Measurements from ENCODE around the gene LRIT2.
"Not testable (repeated sequence)": the region's sequence is repeated elsewhere in the genome, so short reads cannot be mapped to it uniquely, and the experiment has no call there.

The LRIT2 gene

DNA sequence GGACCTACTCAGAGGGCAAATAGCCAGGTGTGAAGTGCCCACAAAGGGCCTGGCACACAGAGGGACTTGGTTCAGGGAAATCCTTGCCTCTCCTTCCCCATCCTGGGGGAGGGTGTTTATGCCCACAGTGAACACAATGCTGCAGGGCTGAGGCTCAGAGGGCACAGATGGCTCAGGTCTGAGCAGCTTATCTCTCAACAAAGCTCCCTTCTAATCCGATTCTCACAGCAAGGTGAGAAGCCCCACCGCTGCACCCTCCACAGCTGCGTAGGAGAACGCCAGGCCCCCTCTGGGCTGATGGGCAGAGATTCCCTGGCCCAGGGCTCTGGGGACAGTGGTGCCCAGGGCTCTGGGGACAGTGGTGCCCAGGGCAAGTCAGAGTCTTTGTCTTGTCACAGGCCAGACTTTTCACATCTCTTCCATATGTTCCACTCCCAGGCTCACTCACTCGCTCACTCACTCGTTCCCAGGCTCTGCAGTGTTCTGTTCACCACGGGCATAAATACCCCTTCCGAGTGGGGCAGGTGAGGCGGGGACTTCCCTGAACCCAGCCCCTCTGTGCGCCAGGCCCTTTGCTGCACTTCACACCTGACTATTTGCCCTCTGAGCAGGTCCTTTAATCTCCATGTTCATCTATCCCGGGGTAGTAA, 39.7 kb downstream of the LRIT2 start:
- no peak for DNase-seq (ENCODE audit: low read depth in 2 of 3, low spot score in 2 of 3)

DNA sequence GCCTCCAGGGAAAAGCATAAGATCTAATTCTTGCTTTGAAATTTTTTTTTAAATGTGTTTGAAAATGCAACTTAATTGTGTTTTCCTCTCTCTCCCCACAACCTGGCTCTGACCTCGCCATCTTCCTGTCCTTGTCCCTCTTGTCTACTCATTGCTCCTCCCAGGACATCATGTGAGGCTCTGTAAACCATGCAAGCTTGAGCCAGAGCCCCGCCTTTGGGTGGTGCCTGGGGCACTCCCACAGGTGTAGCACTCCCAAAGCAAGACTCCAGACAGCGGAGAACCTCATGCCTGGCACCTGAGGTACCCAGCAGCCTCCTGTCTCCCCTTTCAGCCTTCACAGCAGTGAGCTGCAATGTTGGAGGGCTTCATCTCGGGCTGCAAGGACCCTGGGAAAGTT, 40.8 kb downstream of the LRIT2 start:
- DNase-seq (ENCODE audit: low read depth in 2 of 3, low spot score in 2 of 3): no peak

DNA sequence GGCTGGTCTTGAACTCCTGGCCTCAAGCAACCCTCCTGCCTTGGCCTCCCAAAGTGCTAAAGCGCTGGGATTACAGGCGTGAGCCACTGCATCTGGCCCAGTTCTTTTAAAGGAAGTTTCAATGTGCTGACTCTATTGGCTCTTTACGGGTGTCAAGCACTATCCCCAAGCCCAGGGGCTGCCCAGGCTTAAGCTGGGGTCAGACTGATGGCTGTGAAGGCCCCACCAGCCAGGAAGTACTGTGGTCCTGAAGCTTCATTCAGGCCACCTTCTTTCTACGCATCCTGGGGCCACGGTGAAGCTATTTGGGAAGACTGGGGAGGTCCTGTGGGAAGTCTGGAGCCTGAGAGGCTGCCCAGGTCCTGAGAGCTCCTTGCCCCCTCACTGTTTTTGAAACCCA, 43.7 kb downstream of the LRIT2 start:
- DNase-seq (ENCODE audit: low read depth in 2 of 3, low spot score in 2 of 3): no peak

DNA sequence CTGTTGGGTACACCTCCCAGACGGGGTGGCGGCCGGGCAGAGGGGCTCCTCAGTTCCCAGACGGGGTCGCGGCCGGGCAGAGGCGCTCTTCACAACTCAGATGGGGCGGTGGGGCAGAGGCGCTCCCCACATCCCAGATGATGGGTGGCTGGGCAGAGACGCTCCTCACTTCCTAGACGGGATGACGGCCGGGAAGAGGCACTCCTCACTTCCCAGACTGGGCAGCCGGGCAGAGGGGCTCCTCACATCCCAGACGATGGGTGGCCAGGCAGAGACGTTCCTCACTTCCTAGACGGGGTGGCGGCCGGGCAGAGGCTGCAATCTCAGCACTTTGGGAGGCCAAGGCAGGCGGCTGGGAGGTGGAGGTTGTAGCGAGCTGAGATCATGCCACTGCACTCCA, 45.0 kb downstream of the LRIT2 start:
- not testable (repeated sequence) for DNase-seq (ENCODE audit: low read depth in 2 of 3, low spot score in 2 of 3)

DNA sequence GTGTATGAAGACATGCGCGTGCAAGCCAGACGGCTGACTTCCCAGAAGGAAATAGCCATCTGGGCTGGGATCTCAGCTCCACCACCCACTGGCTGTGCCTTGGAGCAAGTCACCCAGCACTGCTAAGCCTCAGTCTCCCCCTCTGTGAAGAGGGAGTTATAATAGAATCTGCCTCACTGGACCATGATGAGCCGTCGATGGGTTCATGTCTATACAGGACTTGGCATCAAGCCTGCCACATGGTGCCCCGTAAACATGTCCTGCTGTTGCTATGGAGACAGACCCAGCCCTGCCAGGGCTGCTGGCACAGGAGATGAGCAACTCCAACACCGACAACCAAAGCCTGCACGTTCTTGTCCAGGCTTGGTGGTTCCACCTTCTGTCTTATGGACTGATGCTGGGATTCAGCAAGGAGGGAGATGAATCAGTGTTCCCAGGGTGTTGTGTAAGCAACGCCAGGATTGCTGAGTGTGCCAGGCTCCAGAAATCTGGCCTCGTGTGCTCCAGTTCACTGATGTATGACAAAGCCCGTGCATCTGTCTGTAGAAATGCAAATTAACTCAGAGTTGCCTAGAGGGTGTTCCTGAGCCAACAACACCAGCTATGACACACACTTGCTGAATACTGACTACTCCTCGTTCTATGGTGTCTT, 46.2 kb downstream of the LRIT2 start:
- no peak for DNase-seq (ENCODE audit: low read depth in 2 of 3, low spot score in 2 of 3)

DNA sequence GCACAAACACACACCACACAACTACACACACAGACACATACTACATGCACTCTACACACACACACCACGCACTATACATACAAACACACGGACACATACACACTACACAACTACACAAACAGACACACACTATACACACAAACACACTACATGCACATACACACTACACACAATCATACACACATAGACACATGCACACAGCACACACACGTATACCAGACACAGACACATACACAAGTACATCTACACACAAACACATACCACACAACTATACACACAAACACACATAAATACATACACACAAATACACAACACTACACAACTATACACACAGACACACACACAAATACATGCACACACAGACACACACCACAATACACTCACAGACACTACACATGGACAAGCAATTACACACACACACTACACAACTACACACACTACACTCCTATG, 47.2 kb downstream of the LRIT2 start:
- no peak for DNase-seq (ENCODE audit: low read depth in 2 of 3, low spot score in 2 of 3)

DNA sequence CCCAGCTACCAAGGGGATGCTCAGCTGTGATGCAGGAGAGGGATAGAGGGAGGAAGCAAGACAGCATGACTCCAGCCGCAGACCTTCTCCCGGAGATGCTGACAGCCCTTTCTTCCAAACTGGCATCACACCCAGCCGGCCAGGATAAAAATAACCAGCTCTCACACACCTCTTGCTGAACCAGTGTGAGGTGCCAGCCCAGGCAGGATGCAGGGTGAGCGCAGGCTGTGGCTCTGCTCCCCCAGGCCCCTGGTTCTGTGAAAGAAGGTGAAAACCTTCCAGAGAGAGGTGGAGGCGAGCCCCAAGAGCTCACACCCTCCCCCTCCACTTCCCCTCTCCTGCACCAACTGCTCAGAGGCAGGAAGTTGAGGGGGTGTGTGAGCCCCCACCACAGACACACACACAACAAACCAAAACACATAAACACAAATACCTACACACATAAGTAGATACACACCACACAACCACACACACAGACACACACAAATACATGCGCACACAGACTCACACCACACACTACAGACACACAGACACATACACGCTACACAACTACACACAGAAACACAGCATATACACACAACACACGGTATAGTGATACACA, 47.7 kb downstream of the LRIT2 start:
- DNase-seq (ENCODE audit: low read depth in 2 of 3, low spot score in 2 of 3): peak in 1 of 3 experiments; percentile 18

DNA sequence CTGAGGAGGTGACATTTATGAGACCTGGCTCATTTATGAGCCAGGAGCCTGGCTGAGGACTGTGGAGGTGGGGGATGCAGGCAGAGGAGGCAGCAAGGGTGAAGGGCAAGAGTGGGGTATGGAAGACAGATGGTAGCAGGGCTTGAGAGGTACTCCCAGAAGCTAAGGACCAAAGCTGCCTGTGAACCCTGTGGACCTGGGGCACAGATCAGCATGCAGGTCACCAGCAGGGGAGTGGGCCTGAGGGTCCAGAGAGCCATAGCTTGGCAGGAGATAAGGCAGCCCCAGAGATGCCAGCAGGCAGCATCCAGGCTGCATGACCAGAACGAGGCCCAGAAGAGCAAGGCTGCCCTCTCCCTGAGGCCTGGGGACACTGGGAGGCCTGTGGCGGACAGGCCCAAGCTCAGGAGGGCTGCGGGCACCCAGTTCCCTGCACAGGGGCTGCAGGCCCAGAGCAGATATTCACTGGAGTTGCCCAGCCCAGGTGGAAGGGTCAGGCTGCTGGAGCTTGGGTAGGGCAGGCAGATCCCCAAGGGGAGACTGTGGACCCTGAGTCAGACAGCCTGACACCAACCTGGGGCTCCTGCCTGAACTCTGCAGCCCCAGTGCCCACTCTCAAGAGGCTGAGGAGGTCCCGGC, 48.4 kb downstream of the LRIT2 start:
- DNase-seq (ENCODE audit: low read depth in 2 of 3, low spot score in 2 of 3): no peak

DNA sequence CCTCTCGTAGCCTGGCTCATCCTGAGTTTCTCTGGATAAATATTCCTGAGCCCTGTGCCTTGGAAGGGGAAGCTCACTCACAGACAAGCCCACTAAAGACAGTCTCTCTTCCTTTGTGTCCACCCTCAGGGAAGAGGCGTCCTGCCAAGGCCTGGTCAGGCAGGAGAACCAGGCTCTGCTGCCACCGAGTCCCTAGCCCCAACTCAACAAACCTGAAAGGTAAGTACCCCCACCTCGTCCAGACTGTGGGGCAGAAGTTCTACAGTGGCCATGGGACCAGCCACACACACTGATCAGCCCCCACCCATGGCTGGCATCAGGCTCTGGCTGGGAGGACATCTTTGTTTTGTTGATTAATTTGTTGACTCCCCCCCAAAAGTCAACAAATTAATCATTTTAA, 49.0 kb downstream of the LRIT2 start:
- no peak for DNase-seq (ENCODE audit: low read depth in 2 of 3, low spot score in 2 of 3)

DNA sequence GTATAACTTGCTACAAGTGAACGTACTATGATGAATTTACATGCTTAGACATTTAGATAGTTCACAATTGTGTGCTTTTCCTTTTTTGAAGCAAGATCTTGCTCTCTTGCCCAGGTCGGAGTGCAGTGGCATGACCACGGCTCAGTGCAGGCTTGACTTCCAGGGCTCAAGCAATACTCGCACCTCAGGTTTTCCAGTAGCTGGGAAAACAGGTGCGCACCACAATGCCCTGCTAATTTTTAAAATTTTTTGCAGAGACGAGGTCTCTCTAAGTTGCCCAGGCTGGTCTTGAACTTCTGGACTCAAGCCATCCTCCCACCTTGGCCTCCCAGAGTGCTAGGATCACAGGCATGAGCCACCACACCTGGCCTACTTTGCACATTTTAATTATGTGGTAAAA, 49.9 kb downstream of the LRIT2 start:
- no peak for DNase-seq (ENCODE audit: low read depth in 2 of 3, low spot score in 2 of 3)

DNA sequence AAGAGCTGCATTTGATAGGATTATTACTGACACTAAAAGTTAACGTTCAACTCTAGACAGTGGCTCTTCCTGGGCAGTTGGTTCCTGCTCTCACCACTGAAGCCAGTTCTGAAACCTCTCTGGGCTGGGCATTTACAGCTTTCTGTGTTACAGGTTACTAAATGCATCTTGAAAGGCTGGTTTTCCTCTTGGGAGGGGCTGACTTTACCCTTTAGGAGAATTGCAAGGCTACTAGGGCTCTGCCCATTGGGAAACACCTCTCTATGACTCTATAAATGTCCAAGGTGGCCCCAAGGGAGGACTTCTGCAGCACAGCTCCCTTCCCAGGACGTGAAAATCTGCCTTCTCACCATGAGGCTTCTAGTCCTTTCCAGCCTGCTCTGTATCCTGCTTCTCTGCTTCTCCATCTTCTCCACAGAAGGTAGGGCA, 51.8 kb downstream of the LRIT2 start, which contains the start of gene GPR15LG:
TSS of gene GPR15LG (plus strand) at position 301 of the 429 bp plus-strand sequence. CDS start at position 352, 51 bp downstream.
- no peak for DNase-seq (ENCODE audit: low read depth in 2 of 3, low spot score in 2 of 3)

DNA sequence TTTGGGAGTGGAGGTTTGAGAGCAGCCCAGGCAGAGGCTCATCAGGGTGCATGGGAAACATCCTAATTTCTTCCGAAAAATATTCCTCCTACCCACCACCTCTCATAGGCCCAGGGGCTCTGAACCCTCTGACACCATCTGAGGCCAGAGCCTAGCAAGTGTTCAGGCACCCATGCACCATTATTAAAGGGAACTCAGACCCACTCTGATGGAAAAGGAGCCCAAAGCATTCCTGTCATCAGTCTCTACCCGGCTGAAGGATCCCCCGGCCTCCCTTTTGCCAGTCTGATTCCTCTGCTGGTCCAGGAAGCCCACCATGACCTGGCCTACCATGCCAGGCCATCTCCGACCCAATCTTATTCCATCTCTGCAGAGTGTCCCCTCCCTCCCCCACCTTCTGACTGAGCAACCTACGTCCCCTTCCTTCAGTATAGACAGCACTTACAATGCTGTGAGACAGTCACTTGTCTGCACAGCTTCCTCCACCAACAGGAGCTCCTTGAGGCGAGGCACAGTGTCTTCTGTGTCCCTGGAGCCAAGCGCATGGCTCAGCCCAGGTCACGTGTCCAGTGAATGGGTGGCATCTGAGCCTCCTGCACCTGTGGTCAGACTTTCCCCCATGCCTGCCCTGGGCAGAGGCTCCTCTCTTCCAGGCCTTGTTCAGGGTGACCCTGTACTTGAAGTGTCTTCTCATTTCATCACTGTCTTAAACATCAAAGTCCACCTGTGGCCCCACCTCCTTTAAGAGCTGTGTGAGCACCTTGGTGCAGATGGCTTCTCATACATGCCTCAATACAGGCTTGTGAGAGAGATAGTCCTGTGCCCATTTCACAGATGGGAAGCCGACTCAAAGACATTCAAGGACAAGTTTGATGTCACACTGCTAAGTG, 52.6 kb downstream of the LRIT2 start:
- DNase-seq (ENCODE audit: low read depth in 2 of 3, low spot score in 2 of 3): no peak

DNA sequence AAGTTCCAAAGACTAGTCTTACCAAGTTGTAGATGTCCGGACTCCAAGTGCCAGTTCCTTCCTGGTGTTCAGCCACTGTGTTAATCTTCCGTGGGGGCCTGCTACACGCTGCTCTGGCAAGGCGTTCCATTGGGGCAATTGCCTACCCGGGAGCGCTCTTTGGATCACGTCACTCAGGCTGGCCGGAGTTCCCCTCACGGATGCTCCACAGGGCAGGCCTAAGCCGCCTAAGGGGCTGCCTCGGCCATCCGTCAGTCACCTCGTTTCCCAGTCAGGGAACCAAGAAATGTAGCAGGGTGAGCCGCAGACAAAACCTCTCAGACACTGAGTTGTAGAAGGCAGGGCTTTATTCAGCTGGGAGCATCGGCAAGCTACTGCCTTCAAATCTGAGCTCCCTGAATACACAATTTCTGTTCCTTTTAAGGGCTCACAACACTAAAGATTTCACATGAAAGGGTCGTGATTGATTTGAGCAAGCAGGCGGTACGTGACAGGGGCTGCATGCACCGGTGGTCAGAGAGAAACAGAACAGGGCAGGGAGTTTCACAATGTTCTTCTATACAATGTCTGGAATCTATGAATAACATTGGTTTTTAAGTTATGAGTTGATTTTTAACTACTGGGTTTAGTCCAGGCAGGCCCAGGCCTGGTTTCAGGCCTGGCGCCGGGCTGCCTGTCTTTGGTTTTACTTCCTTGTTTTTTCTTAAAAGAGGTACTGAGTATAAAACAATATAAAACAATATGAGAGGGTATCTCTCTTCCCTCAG, 53.5 kb downstream of the LRIT2 start:
- DNase-seq (ENCODE audit: low read depth in 2 of 3, low spot score in 2 of 3): not testable (repeated sequence)

DNA sequence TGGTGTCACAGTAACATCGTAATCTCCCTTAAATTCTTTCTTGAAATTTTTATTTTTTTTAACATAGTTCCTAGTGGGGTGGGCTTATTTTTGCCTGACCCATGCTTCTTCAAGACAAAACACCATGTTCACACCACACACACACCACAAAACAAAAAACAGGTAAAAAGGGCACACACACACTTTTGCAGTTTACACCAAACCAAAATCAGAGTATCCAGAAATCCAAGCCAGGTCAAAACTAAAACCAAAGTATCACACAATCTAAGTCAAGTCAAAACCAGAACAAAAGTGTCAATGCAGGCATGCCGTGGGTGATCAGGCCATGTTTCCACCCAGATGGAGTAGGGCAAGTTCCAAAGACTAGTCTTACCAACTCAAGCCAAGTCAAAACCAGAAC, 54.1 kb downstream of the LRIT2 start:
- not testable (repeated sequence) for DNase-seq (ENCODE audit: low read depth in 2 of 3, low spot score in 2 of 3)
